ENCODE measurements around the gene LONP1. TPM values are rescaled to one million over a fixed set of nuclear protein-coding genes. Genes with fewer than 3 reads are reported as not detected.

Gene LONP1
- total and polyA plus RNA-seq, 2 of the 8 experiments (the other 6 are each of a cell fraction or from before 2014, with no cell fraction given), result 98.1 to 117 TPM

- no peak for TF ChIP-seq ATF3 (IDR thresholded peaks at IDR 0.05; ENCODE audit: insufficient read depth, low read depth, low read length)
- no peak for TF ChIP-seq KDM5A (IDR thresholded peaks at IDR 0.05; ENCODE audit: low read length)
- TF ChIP-seq RBBP5 (IDR thresholded peaks at IDR 0.05; ENCODE audit: borderline replicate concordance, low read depth, low read length), result no peak
- no peak for TF ChIP-seq SP4 (IDR thresholded peaks at IDR 0.05; ENCODE audit: low read length)
- TF ChIP-seq ZNF274 (IDR thresholded peaks at IDR 0.05; ENCODE audit: borderline replicate concordance, extremely low read depth, low read length), result no peak
These were observed 73.2 kb downstream of the LONP1 start (continued) for GRCh38 chr19:5646703-5647102.

Data from H1 (cell line).